NCI-H1092 (cell line): ENCODE data around the gene NAALAD2.
"Not testable (repeated sequence)": the region's sequence is repeated elsewhere in the genome, so short reads cannot be mapped to it uniquely, and the experiment has no call there.

Experiments
- DNase-seq: peaks from one replicate; lab custom pipeline; 2025; lab: John Stamatoyannopoulos, UW

Gene NAALAD2

DNA sequence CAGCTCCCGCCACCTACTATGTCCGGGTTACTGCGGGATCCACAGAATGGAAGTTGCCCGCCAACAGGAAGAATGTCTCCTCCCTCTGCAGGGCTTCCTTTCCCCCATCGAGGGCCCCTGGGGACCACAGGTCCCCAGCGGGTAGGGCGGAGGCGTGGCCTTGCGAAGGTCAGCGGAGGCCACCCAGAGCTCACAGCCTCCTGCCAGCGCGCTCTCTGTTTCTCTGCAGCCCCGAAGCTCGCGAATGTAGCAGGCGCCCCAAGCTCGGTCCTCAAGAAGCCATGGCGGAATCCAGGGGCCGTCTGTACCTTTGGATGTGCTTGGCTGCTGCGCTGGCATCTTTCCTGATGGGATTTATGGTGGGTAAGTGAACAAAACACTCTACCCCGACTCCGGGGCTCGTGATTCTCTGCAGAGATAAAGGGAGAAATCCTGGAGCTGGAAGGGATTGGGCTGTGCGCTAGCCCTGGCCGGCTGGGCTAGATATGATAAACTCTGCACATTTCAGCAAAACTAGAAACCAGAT, at the start of gene NAALAD2:
NAALAD2 (plus strand) TSS at position 186 of the 526 bp plus-strand sequence; CDS start at position 282, 96 bp downstream.
- DNase-seq = no peak

DNA sequence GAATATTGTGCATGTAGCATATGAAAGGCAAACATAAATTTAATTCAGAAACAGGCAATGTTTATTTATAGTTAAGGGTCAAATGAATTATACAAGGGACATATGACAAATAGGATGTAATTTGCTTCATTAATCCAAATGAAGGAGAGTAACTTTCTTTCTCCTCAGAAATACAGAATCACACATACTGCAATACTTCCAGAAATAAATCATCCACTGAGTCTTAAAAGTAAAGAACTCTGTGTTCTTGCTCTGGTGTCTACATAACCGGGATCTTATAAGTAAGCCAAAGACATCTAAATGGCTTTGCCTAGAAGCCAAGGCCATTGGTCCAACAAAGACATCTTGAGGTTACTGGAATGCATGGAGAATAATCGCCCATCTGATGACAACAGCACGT, 48.8 kb upstream of the NAALAD2 start, which contains the start of gene UBTFL1:
UBTFL1 (plus strand) TSS at position 301 of the 400 bp plus-strand sequence; CDS start at position 301, 0 bp downstream.
- not testable (repeated sequence) for DNase-seq

DNA sequence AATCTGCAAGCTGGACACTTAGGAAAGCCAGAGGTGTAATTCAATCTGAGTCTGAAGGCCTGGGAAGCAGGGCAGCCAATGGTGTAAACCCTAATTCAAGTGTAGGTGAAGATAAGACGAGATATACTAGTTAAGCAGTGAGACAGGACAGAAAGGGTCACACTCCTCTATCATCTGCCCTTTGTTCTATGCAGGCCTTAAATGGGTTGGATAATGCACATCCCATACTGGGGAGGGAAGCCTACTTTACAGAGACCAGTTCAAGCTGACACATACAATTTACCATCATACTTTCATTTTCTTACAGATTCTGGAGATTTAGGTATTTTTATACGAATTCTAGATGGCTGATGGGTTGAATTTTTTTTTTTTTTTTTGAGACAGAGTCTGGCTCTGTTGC, 45.7 kb upstream of the NAALAD2 start:
- DNase-seq = not testable (repeated sequence)

DNA sequence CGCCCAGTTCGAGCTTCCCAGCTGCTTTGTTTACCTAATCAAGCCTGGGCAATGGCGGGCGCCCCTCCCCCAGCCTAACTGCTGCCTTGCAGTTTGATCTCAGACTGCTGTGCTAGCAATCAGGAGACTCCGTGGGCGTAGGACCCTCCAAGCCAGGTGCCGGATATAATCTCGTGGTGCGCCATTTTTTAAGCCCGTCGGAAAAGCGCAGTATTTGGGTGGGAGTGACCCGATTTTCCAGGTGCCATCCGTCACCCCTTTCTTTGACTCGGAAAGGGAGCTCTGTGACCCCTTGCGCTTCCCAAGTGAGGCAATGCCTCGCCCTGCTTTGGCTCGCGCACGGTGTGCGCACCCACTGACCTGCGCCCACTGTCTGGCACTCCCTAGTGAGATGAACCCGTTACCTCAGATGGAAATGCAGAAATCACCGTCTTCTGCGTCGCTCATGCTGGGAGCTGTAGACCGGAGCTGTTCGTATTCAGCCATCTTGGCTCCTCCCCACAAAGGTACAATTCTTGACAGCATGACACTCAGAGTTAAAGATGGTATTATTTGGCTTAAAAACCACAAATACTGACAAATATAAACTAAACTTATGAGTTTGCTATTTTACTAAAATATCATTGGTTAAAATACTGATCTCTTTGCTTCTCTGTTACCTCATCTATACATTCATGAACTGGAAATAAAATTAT, 39.1 kb upstream of the NAALAD2 start:
- DNase-seq = not testable (repeated sequence)

DNA sequence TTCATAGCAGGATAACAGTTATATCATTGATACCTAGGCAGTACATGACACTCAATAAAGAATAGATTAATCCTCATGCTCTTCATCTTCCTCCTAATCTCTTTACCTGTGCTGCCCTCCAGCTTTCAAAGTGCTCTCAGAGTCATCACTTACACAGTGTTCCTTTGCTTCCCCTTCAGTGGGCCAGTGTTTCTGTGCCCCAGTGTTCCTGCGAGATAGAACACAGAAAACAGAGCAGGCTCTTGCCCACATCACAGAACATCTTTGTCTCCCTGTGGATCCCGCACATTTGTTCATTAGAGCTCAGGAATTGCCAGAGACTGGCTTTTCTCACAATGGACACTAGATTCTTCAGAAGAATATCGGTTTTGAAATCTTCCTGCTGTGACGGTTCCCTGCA, 36.2 kb upstream of the NAALAD2 start:
- DNase-seq = not testable (repeated sequence)

DNA sequence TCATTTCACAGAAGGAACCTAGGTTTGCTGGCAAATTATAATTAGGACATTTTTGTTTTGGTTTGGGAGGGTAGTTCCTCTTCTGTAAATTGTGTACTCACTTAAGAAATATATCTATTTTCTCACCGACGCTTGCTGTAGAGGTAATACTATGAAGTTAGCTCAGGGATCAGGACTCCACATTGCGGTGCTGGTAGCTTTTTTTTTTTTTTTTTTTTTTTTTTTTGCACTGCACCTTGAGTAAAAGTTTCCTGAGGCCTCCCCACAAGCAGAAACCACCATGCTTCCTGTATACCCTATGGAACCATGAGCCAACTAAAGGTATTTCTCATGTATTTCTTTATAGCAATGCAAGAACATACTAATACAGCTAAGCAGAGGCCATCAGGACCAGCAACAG, 34.0 kb upstream of the NAALAD2 start:
- DNase-seq = no peak

DNA sequence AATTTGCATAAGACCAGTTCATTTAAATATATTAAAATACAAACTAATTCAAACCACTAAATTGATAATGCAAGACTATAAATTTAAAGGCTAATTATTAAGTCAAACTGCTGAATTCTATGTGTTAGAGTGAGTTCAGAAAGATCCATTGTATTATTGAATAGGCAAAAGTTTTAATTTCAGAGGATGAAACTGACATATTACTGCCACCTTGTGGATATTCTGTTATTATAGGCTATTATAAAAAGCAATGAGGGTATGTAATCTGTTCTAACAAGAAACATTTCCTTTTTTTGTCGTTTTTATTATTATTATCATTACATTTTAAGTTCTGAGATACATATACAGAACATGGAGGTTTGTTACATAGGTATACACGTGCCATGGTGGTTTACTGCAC, 20.9 kb upstream of the NAALAD2 start:
- DNase-seq = no peak

DNA sequence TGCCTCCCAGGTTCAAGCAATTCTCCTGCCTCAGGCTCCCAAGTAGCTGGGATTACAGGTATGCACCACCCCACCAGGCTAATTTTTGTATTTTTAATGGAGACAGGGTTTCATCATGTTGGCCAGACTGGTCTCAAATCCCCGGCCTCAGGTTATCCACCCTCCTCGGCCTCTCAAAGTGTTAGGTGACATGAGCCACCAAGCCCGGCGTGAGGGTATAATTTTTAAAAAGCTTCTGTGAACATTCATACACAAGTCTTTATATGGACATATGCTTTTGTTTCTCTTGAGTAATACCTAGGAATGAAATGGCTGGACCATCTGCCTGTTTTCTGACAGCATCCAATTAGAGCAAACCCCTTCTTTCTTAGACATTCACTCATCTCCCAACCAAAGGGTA, 14.3 kb upstream of the NAALAD2 start:
- no peak for DNase-seq

DNA sequence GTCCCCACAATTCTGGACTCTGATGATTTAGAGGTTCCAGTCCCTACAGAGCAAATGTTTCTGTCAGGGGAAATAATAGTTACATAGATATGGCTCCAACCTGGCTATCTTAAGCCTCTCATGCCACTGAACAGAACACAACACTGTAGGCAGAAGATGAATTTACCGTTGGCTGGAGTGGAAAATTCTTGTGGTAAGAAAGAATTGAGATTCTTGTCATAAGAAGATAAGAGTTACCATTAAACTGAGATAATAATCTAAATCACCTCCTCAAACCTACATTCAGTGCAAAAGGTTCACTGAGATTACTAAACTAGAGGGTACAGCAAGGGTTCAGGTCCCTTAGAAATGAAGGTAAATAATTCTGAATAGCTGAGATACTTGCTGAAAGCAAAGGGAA, 10.1 kb upstream of the NAALAD2 start:
- no peak for DNase-seq

DNA sequence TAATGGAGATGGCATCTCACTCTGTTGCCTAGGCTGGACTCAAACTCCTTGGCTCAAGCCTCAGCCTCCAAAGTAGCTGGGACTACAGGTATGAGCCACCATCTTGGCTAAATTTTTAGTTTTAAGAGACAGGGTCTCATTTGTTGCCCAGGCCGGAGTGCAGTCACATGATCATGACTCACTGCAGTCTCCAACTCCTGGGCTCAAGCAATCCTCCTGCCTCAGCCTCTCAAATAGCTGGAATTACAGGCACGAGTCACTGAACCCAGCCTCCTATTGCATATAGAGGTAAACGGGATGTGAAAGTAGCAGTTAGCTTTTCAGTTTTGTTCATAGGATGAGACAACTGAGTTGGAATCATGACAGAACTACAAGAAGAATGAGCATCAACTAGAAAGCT, 9.5 kb upstream of the NAALAD2 start:
- no peak for DNase-seq

DNA sequence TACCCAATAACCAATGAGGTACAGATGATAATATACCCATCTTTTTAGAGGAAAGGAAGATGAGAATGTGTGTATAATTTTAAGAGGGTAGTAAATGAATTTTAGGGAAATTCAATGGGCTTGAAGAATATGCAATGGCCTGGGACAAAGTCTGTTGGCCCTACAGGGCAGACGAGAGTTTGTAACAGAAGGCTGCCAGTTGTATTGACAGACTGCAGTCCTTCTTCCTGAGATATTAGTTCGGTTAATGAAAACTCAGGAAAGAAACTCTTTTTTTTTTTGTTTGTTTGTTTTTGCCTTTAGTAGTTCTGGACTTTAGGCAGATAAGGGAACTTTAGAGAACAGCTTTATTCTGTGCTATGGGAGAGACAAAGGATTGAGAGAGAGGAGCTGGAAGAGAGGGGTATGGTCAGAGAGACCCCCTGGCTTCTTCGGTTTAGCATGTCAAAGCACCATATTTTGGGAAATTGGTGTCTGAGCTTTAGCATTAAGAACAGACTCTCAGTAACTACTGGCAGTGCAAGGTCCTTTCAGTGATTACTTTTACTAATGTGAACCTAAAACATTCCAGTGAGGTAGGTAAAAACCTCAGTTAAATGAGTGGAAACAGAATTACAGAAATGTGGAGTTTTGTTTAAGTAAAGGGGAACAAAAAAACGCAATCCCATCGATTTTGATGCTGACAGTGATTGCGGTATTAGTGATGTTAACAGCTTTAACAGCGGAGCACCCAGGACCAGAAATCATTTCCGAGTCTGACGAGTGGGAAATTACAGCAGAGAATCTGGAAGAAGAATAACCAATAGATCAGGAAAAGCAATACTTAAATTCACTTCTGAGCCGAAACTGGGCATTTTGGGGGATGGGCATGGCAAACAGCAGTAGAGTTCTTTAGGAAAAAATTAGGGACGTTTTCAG, 644 bp upstream of the NAALAD2 start:
- no peak for DNase-seq

DNA sequence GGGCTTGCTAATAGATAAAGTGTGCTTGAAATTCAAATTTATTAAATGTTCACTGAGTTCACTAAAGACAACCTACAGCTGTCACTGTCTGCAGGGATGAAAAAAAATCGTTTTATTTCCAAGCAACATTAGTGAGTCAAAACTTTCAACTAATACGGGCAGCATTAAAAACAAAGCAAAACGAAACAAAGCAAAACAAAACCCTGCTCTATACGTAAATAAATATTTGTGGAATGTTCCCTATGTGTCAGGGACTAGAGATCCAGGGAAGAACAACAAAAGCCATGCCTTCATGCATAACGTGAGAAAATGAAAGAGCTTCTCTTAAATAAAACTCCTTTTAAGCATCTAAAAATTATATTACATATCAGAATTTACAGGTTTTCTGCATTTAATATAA, 553 bp downstream of the NAALAD2 start:
- no peak for DNase-seq

DNA sequence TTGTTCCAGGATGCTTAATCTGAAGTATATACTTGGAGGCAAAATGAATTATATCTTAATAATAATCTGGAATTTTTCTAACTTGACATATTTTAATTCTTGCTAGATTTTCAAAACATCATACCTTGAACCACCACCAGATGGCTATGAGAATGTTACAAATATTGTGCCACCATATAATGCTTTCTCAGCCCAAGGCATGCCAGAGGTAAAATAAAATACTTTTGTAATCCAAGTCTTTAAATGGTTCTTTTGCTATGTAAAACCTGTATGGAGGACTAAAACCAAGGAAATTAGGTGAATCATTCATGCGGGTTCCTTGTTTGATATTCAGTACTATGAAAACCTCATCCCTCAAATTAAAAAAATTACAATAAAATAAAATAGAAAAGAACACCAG, 14.4 kb downstream of the NAALAD2 start:
- DNase-seq = no peak

DNA sequence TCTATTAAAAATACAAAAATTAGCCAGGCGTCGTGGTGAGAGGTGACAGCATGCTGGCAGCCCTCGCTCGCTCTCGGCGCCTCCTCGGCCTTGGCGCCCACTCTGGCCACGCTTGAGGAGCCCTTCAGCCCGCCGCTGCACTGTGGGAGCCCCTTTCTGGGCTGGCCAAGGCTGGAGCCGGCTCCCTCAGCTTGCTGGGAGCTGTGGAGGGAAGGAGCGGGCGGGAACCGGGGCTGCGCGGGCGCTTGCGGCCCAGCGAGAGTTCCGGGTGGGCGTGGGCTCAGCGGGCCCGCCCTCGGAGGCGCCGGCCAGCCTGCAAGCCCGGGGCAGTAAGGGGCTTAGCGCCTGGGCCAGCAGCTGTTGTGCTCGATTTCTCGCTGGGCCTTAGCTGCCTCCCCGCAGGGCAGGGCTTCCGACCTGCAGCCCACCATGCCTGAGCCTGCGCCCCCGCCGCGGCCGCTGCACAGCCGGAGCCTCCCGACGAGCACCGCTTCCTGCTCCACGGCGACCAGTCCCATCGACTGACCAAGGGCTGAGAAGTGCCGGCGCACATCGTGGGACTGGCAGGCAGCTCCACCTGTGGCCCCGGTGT, 32.6 kb downstream of the NAALAD2 start:
- DNase-seq = not testable (repeated sequence)

DNA sequence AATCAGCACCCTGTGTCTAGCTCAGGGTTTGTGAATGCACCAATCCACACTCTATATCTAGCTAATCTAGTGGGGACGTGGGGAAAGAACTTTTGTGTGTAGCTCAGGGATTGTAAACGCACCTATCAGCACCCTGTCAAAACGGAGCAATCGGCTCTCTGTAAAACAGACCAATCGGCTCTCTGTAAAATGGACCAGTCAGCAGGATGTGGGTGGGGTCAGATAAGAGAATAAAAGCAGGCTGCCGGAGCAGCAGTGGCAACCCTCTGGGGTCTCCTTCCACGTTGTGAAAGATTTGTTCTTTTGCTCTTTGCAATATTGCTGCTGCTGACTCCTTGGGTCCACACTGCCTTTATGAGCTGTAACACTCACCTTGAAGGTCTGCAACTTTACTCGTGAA, 33.2 kb downstream of the NAALAD2 start:
- DNase-seq = not testable (repeated sequence)

DNA sequence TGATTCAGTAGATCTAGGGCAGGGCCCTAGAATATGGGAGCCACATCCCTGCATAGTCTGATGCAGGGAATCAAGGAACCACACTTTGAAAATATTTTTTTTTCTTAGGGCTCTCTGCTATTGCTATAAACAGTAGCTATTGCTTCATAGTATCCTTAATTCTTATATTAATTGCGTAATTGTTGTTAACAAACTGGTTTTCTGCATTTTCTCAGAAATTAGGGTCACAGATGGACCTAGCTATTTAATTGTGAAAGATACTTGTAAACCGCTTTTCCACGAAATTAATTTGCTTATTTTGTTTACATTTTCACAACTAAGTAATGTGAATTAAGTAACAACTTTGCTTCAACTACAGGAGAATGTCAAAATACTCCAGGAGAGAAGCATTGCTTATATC, 34.1 kb downstream of the NAALAD2 start:
- no peak for DNase-seq

DNA sequence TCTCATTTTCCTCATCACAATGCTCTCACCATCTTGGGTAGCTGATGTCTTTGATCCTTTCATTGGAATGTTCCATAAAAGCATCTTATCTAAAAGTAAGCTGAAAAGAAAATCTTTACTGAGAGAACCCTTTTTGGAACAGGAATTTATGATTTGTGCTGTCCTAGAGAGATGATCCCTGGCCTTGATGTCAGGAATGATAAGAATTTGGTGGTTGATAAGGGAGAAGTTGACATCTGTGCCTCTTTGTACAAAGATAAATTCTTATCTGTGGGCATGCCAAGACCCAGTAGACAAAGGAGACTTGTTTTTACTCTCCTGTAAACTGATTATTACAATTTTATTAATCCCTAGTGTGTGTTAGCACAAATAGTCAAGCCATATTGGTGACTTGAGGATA, 36.9 kb downstream of the NAALAD2 start:
- no peak for DNase-seq

DNA sequence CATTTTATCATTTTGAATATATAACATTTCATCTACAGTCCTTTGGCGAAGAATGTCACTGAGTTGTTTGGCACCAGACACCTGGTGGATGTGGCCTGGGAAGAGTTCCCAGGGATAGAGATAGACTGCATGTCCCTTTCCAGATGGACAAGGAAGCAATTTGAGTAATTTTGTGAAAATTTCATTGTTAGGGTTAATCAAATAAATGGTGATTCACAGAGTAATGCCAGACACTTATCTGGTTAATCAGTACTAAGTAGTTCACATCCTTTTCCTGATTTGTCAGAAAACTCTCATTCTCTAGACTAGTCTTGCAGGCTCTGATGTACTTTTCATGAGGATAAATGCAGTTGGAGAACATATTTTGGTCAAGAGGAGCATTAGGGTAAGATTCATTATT, 41.6 kb downstream of the NAALAD2 start:
- no peak for DNase-seq

DNA sequence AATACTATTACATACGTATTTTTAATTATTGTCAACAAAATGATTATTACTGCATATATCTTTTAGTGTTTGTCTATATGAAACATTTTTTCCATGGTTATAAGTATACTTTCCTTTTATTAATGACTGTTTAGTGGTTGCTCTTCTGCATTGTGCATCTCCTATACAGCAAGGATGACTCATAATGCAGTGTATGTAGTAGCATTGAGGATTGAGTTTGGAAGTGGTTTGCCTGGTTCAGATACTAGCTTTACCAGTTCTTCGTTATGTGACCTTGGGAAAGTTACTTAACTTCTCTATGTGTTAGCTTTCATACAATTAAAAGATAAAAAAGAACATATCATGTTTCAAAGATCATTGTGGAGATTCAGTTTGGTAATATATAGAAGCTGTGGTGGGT, 44.3 kb downstream of the NAALAD2 start:
- DNase-seq = no peak

DNA sequence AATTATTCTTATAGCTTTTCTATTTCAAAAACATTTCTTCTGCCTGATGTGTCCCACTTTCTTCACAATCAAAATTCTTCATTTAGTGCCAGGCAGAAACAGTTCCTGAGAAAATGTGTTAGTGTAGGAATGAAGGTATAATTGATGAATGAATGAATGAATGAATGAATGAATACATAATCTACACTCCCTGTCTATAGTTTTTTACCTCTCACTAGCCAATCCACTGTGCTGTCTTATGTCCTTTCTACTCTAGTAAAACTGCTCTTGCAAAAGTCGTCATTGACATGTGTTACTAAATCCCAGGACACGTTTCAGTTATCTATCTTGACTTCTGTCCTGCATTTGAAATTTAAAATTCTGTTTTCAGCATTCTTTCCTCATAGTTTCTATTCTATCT, 45.5 kb downstream of the NAALAD2 start:
- no peak for DNase-seq

DNA sequence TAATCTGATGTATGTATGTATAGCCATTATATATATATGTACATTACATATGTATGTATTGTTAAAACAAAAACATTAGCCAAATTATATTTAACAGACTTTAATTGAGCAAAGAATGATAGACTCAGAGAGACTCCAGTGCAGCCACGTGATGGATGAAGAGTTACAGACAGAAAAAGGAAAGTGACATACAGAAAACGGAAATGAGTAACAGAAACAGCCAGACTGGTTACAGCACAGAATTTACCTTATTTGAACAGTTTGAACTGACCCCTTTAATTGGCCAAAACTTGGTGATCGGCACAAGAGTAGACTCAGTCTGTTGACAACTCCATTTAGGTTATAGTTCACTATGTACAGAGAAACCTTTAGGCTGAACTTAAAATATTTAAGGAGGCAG, 53.4 kb downstream of the NAALAD2 start:
- DNase-seq = no peak

DNA sequence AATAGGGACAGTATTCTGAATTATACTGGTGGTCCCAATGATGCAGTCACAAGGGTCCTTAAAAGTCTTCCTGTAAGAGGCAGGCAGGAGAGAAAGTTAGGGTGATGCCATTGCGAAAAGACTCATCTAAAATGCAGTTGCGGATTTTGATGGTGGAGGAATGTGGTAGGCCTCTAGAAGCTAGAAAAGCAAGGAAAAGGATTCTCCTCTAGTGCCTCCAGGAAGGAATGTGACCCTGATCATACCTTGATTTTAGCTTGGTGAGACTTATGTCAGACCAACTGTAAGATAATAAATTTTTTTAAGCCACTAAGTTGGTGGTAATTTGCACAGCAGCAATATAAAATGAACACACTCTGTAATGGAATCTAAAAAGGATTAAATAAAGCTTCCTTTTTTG, 54.5 kb downstream of the NAALAD2 start:
- DNase-seq = no peak
